ENCODE data around the gene KRT74. TPM values are rescaled to one million over a fixed set of nuclear protein-coding genes. Genes with fewer than 3 reads are reported as not detected.

The KRT74 gene
- total RNA-seq, 1 experiment from 2014 or later: not detected

GRCh38 chr12:52524898-52525591, 48.6 kb downstream of the KRT74 start:
- H3K9me3 ChIP-seq (ENCODE audit: low read length): no peaks in the 10 kb centered on the region
- no peaks in the 10 kb centered on the region for H3K27me3 ChIP-seq (ENCODE audit: low read length)
- DNase-seq (no peak), ATAC-seq (no peak)
- POLR2A ChIA-PET (ENCODE audit: unreplicated experiment): no interaction called here
- H3K9ac ChIP-seq (ENCODE audit: low read length): no peak overlapping the region
- no TSS peak for BruUV-seq (replicated peaks)
- H3F3A ChIP-seq (ENCODE audit: low read length, unreplicated experiment): no peaks in the 10 kb centered on the region
- CTCF ChIA-PET: no interaction called here
- H3K4me2 ChIP-seq (ENCODE audit: low read length): no peak overlapping the region
- no peaks in the 10 kb centered on the region for H3K79me2 ChIP-seq (ENCODE audit: low read length)
- no peak overlapping the region for H3K27ac ChIP-seq (ENCODE audit: low read length)
- H3K36me3 ChIP-seq (ENCODE audit: low read depth, low read length): no peaks in the 10 kb centered on the region
- H4K20me1 ChIP-seq (ENCODE audit: low read length): no peaks in the 10 kb centered on the region
- H2AFZ ChIP-seq (ENCODE audit: low read length): no peak overlapping the region
- H3K4me3 ChIP-seq (ENCODE audit: low read length): no peak overlapping the region
- no peaks in the 10 kb centered on the region for H3K9me2 ChIP-seq (replicated peaks; ENCODE audit: low read length)
- intact Hi-C loops (cut with micrococcal nuclease): no loop called here
- peaks cover 15% of the 10 kb centered on the region for H3K4me1 ChIP-seq (ENCODE audit: insufficient read depth, low read length)
- TF ChIP-seq EZH2 (IDR thresholded peaks at IDR 0.05; ENCODE audit: low read length, unreplicated experiment): no peak

GRCh38 chr12:52524241-52524897, 49.3 kb downstream of the KRT74 start:
- no peak overlapping the region for H2AFZ ChIP-seq (ENCODE audit: low read length)
- intact Hi-C loops (cut with micrococcal nuclease): no loop called here
- no peak overlapping the region for H3K27ac ChIP-seq (ENCODE audit: low read length)
- no peak overlapping the region for H3K4me3 ChIP-seq (ENCODE audit: low read length)
- POLR2A ChIA-PET (ENCODE audit: unreplicated experiment): no interaction called here
- H3K9ac ChIP-seq (ENCODE audit: low read length): no peak overlapping the region
- H3K4me2 ChIP-seq (ENCODE audit: low read length): no peak overlapping the region
- BruUV-seq (replicated peaks): no TSS peak
- no peaks in the 10 kb centered on the region for H3K79me2 ChIP-seq (ENCODE audit: low read length)
- no peaks in the 10 kb centered on the region for H3F3A ChIP-seq (ENCODE audit: low read length, unreplicated experiment)
- DNase-seq (no peak), ATAC-seq (no peak)
- H4K20me1 ChIP-seq (ENCODE audit: low read length): no peaks in the 10 kb centered on the region
- no peaks in the 10 kb centered on the region for H3K27me3 ChIP-seq (ENCODE audit: low read length)
- no peaks in the 10 kb centered on the region for H3K36me3 ChIP-seq (ENCODE audit: low read depth, low read length)
- H3K9me3 ChIP-seq (ENCODE audit: low read length): no peaks in the 10 kb centered on the region
- CTCF ChIA-PET: no interaction called here
- peaks cover 15% of the 10 kb centered on the region for H3K4me1 ChIP-seq (ENCODE audit: insufficient read depth, low read length)
- no peak for TF ChIP-seq EZH2 (IDR thresholded peaks at IDR 0.05; ENCODE audit: low read length, unreplicated experiment)
- TF ChIP-seq EZH2phosphoT487 (IDR thresholded peaks at IDR 0.05; ENCODE audit: borderline replicate concordance, low read length): no peak
- TF ChIP-seq CTCF (conservative IDR thresholded peaks at IDR 0.05; ENCODE audit: low read depth, low read length): no peak
- no peaks in the 10 kb centered on the region for H3K9me2 ChIP-seq (replicated peaks; ENCODE audit: low read length)

- no TSS peak for BruUV-seq (replicated peaks)
- no peaks in the 10 kb centered on the region for H3K79me2 ChIP-seq (ENCODE audit: low read length)
- ATAC-seq (no peak), DNase-seq (no peak)
- no peaks in the 10 kb centered on the region for H3K9me3 ChIP-seq (ENCODE audit: low read length)
- intact Hi-C loops (cut with micrococcal nuclease): no loop called here
- no peaks in the 10 kb centered on the region for H3K9me2 ChIP-seq (replicated peaks; ENCODE audit: low read length)
- CTCF ChIA-PET: no interaction called here
- H3K27me3 ChIP-seq (ENCODE audit: low read length): no peaks in the 10 kb centered on the region
- POLR2A ChIA-PET (ENCODE audit: unreplicated experiment): no interaction called here
- H3K4me1 ChIP-seq (ENCODE audit: insufficient read depth, low read length): peaks cover 15% of the 10 kb centered on the region
- no peak for TF ChIP-seq CTCF (conservative IDR thresholded peaks at IDR 0.05; ENCODE audit: low read depth, low read length)
- TF ChIP-seq EZH2phosphoT487 (IDR thresholded peaks at IDR 0.05; ENCODE audit: borderline replicate concordance, low read length): no peak
- no peak for TF ChIP-seq EZH2 (IDR thresholded peaks at IDR 0.05; ENCODE audit: low read length, unreplicated experiment)
- no peaks in the 10 kb centered on the region for H3K36me3 ChIP-seq (ENCODE audit: low read depth, low read length)
- no peak overlapping the region for H3K9ac ChIP-seq (ENCODE audit: low read length)
- H3K4me3 ChIP-seq (ENCODE audit: low read length): no peak overlapping the region
- no peak overlapping the region for H3K27ac ChIP-seq (ENCODE audit: low read length)
- no peaks in the 10 kb centered on the region for H3F3A ChIP-seq (ENCODE audit: low read length, unreplicated experiment)
- H4K20me1 ChIP-seq (ENCODE audit: low read length): no peaks in the 10 kb centered on the region
- no peak overlapping the region for H2AFZ ChIP-seq (ENCODE audit: low read length)
- H3K4me2 ChIP-seq (ENCODE audit: low read length): no peak overlapping the region
Measured at GRCh38 chr12:52523824-52524223, 49.8 kb downstream of the KRT74 start.

Data from PC-3 (cell line).